ENCODE results near the gene DAPK1. TPM values are rescaled to one million over a fixed set of nuclear protein-coding genes. Genes with fewer than 3 reads are reported as not detected.

The DAPK1 gene
- total and polyA plus RNA-seq, 8 donors = 29.1 to 98.7 (median 45.4) TPM

GRCh38 chr9:87708986-87709728 lies 211.5 kb downstream of the DAPK1 start:
- Histone ChIP-seq H3K36me3 (peaks cover 6 to 25% (median 19%) of the 10 kb centered on the region in 3 donors), H3K9me3 (no peaks in the 10 kb centered on the region), H3K4me1 (peaks cover 0 to 10% (median 4%) of the 10 kb centered on the region in 3 donors), H3K27me3 (no peaks in the 10 kb centered on the region), H3K27ac (no peak overlapping the region), H3K4me3 (no peak overlapping the region)
- WGBS, 2 donors = 85 to 87% methylated on average over 7 of the region's 7 CpGs
- FAIRE-seq (no peak), DNase-seq (no peak), ATAC-seq (no peak)
- intact Hi-C loops (cut with DNase I) = no loop called here
- TF ChIP-seq CTCF (IDR thresholded peaks at IDR 0.05) = no peak

GRCh38 chr9:87710443-87710842 lies 212.8 kb downstream of the DAPK1 start:
- DNase-seq = no peak
- FAIRE-seq = no peak
- no peak for TF ChIP-seq CTCF (IDR thresholded peaks at IDR 0.05)
- Histone ChIP-seq H3K4me3 (no peak overlapping the region), H3K27me3 (no peaks in the 10 kb centered on the region), H3K9me3 (no peaks in the 10 kb centered on the region), H3K4me1 (peaks cover 2 to 17% (median 16%) of the 10 kb centered on the region in 3 donors), H3K27ac (no peak overlapping the region), H3K36me3 (peaks cover 6 to 25% (median 19%) of the 10 kb centered on the region in 3 donors)
- WGBS, 2 donors = 89 to 93% methylated on average over 5 of the region's 5 CpGs
- no peak for ATAC-seq
- intact Hi-C loops (cut with DNase I) = no loop called here

- intact Hi-C loops (cut with DNase I) = no loop called here
- no peak for TF ChIP-seq CTCF (IDR thresholded peaks at IDR 0.05)
- Histone ChIP-seq H3K36me3 (peaks cover 4 to 12% (median 5%) of the 10 kb centered on the region in 3 donors), H3K9me3 (no peaks in the 10 kb centered on the region), H3K4me3 (no peak overlapping the region), H3K4me1 (peaks cover 4 to 18% (median 17%) of the 10 kb centered on the region in 3 donors), H3K27ac (peak overlapping the region in 1 of 4 donors; percentile 4), H3K27me3 (no peaks in the 10 kb centered on the region)
- WGBS, 2 donors = 77 to 81% methylated on average over 9 of the region's 9 CpGs
- DNase-seq (peak in 1 of 6 donors; percentile 36), FAIRE-seq (no peak), ATAC-seq (peak in 1 of 4 donors; percentile 4)
Measured at GRCh38 chr9:87711857-87712800, 214.5 kb downstream of the DAPK1 start.

GRCh38 chr9:87712801-87713277 lies 215.2 kb downstream of the DAPK1 start:
- Histone ChIP-seq H3K9me3 (no peaks in the 10 kb centered on the region), H3K27ac (no peak overlapping the region), H3K27me3 (no peaks in the 10 kb centered on the region), H3K36me3 (peaks cover 0 to 6% (median 0%) of the 10 kb centered on the region in 3 donors), H3K4me1 (peaks cover 4 to 18% (median 17%) of the 10 kb centered on the region in 3 donors), H3K4me3 (no peak overlapping the region)
- DNase-seq = no peak
- FAIRE-seq = no peak
- ATAC-seq = no peak
- intact Hi-C loops (cut with DNase I) = no loop called here
- 95 to 98% methylated on average over 6 of the region's 6 CpGs for WGBS, 2 donors
- TF ChIP-seq CTCF (IDR thresholded peaks at IDR 0.05) = no peak
